ENCODE results near the gene SCN7A.
"Not testable (repeated sequence)": the region's sequence is repeated elsewhere in the genome, so short reads cannot be mapped to it uniquely, and the experiment has no call there.

The SCN7A gene

GRCh38 chr2:166494140-166494624 lies at the start of gene SCN7A:
SCN7A (minus strand) TSS chr2:166494249; CDS start chr2:166477696, 16,553 bp downstream.
- DNase-seq, result peak; percentile 86

DNA sequence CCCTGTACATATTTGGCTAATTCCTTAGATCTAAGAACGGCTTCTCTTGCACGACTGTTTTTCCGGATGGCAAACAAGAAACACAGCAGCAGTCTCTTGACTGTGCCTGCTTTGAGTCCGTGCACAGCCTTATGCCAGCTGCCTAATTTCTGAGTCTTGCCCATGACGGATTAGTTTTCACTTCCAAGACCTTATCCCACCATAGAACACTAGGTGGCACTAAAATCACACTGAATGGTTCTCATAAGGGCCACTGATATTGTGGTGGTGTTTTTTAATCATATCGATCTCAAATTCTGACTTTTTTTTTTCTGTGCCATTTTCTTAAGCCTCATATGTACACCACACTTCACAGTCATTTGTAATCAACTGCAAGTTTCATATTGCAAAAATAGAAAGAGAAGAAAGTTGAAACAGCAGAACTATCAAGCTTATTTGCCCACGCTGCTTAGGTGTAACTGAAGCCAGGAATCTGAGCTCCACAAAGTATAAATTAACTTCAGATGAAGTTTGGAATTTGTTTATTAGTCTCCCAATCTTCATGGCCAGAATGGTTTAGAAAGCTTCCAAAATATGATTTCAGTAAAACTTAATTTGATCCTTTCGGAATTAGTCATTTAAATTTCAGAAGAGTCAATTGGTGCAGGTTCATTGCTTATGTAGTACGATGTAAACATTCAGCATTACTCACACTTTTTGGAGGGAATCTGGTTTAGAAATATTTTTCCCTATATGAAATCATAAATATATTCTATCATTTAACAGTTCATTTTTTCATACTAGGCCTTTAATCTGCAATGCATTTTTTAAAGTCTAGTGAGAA lies 45.5 kb upstream of the SCN7A start:
- peak; percentile 90 for DNase-seq

- DNase-seq, result no peak
These were observed 42.1 kb upstream of the SCN7A start for GRCh38 chr2:166536111-166536510.

- no peak for DNase-seq
These were observed 27.1 kb upstream of the SCN7A start for GRCh38 chr2:166521155-166521554.

GRCh38 chr2:166520604-166521003 lies 26.6 kb upstream of the SCN7A start:
- DNase-seq, result no peak

- DNase-seq, result peak; percentile 40
These were observed 25.4 kb upstream of the SCN7A start for GRCh38 chr2:166519391-166519962.

DNA sequence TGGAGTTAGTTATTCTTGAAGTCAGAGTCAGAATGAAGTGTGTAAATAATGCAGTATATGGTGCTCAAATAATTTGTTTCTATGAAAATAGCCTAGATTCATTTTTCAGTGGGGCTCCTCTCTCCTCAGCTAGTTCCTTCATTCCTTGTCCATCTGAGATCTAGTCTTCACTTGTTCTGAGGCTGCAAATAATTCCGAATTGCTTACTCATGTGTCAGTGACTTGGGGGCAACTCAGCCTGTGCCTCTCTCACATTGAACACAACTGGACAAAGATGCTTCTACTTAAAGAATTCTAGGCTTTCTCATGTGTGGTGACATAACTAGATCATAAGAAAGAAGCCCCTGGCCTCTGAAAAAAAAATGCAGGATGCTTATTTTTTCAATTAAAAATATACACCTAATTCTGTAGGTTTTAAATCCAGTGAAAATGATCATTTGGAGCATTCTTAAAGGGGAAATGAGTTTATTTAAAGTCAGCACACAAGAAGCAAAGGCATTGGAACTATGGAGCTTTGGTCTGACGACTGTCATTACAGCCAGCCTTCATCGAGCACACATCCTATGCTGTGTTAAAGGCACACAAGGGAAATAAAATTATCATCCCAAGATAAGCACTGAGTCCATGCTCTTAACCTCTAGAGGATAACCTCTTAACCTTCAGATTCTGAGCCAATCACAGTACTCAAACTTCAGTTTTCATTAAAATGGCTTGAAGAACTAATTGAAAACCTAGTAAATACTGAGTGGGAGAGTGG lies 24.8 kb upstream of the SCN7A start:
- no peak for DNase-seq

GRCh38 chr2:166517533-166518061 lies 23.5 kb upstream of the SCN7A start:
- no peak for DNase-seq

GRCh38 chr2:166516712-166517303 lies 22.8 kb upstream of the SCN7A start:
- DNase-seq, result peak; percentile 49

DNA sequence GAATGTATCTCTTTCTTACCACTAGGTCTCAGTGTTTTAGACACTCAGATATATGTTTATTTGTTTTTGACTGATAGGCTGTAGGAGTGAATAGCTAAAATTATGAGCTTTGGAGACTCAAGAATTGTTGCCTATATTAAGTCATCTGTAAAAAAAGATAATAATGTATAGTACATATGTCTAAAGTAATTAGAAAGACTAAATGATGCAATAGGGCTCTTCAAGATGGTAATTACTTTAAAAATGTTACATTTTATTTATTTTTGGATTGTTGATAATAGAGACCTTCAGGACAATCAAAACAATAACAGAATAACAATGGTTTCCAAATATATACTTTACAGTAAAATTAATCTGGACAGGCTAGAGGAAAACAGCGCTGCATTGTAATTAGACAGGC lies 19.9 kb upstream of the SCN7A start:
- no peak for DNase-seq

- DNase-seq, result no peak
These were observed 5.2 kb upstream of the SCN7A start for GRCh38 chr2:166499281-166499680.

DNA sequence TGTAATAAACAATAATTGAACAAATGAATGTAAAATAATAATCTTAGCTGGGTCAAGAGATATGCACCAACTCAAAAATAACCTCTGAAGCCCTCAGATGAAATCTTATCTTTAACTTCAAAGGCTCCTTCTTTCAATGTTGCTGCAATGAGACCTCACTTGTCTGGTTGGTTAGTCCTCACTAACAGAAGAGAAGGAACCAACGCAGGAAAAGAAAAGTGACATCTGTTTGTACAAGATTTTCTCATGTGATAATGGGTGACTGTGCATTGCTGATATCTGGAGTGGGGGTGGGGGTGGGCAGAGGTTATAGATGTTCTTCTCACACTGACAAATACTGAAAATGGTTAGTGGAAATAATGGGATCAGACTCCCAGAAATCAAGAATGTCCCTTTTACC lies 2.6 kb downstream of the SCN7A start:
- no peak for DNase-seq

DNA sequence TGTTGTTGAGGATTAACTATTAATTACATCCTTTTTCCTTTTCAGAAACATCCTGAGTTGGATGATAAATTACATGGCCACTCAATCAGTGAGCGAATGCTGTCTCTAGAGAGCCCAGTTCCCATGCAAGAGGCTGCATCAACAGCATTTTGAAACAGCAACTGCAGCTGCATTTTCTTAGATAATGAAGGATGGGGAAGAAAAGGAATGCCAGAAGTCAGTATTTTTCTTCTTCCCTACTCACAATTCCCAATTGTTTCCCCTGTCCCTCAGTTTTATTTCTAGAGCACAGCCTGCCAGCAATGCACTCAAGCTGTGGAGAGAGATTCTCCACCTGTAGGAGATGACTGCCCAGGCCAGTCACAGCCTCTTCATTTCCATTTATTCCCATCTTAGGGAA lies 6.9 kb downstream of the SCN7A start:
- no peak for DNase-seq

- no peak for DNase-seq
These were observed 8.4 kb downstream of the SCN7A start for GRCh38 chr2:166485558-166486178.

DNA sequence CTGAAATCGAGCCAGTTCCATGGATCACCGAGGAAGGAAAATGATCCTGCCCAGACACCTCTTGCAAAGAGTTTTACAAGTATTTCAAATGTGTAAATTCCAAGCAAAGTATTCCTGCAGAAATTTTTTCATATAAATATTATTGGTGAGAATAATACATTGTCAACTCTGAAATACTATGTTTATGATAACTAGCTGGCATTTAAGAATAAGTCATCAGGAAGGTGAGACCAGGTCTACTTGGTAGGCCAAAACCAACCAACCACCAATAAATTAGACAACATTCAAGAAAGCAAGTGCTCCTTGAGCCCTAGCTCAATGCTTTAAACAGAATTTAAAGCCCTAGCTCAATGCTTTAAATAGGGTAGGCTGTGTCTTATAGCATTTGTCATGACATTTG lies 21.7 kb downstream of the SCN7A start:
- no peak for DNase-seq

DNA sequence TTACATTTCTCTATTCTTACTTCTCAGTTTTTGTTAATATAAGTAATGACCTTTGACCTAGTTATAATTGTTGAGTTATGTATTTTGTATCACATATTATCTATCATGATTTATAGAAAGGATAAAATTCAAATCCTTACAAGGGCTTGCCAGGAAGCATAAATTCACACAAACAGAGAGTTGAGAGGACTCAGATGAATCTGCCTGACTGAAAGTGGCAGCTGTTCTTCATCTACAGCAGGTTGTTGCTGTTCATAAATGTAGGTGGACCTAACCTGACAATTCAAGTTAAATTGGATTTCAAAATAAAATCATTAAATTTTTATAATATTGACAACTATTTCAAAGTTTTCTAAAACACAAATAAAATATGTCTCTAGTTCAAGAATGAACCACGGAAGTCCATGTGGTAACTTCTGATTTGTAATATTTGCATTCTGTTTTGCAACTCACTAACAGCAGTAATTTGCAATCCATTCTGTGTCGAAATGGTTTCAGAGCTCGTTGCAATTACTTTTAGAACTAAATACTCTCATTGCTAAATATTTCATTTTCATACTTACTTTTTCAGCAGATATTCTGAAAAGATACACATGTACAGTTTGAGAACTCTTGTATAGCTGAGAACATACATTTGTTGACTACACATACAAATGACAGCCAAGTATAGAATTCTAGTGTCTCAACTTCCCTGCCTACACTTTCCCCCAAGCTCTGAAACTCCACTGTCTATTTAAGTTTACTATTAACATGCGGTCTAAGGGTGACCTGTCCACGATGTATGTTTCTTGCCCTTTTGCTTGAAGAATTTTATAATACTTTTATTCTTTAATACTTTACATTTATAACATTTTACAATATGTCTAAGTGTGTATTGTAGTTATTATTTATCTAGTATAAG lies 25.7 kb downstream of the SCN7A start:
- no peak for DNase-seq

DNA sequence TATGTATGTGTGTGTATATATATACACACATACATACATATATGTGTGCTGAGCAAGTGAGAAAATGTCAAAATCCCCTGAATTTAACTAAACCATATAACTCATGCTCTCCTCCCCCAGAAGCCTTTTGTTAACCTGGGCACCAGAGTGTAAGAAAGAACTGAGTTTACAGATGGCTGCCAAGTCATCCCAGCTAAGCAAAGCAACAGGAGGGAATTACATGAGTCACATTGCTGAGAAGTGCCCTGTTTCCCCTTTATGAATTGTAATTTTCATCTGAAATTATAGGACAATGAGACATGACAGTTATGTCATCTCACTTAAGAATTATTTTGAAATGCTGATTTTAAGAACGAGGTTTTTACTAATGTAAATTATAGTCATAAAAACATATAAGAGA lies 29.9 kb downstream of the SCN7A start:
- DNase-seq, result no peak

DNA sequence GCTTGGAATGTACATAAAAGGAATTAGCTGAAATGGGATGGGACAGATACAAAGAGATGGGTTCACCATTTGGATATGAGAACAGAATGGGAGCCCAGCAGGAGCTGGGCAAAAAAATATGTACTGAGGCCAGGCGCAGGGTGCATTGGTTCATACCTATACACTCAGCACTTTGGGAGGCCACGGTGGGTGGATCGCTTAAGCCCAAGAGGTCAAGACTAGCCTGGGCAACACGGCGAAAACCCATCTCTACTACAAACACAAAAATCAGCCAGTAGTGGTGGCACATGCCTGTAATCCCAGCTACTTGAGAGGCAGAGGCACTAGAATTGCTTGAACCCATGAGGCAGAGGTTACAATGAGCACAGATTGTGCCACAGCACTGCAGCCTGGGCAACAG lies 30.4 kb downstream of the SCN7A start:
- no peak for DNase-seq

DNA sequence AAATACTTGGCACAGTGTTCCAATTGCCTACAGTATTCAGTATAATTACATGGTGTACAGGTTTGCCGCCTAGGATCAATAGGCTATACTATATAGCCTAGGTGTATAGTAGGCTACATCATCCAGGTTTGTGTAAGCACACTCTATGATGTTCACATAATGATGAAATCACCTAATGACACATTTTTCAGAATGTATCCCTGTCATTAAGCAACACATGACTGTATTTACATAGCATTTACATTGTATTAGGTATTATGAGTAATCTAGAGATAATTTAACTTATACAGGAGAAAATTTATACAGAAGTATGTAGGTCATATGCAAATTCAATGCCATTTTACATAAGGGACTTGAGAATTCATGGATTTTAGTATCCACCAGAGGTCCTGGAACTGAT lies 35.4 kb downstream of the SCN7A start:
- no peak for DNase-seq

DNA sequence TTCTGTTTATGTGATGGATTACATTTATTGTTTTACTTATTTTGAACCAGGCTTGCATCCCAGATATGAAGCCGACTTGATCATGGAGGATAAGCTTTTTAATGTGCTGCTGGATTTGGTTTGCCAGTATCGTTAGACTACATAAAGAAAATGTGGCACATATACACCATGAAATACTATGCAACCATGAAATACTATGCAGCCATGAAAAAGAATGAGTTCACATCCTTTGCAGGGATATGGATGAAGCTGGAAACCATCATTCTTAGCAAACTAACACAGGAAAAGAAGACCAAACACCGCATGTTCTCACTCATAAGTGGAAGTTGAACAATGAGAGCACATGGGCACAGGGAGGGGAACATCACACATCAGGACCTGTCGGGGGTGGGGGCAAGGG lies 38.2 kb downstream of the SCN7A start:
- DNase-seq, result not testable (repeated sequence)

GRCh38 chr2:166454006-166454595 lies 39.9 kb downstream of the SCN7A start:
- peak; percentile 21 for DNase-seq

Measured in NCI-H2227 treated with DMSO at 0.1 percent for 48 hours (cell line).